Sigmoid colon (tissue), 7 donors: Measurements from ENCODE around the gene FNDC1. TPM values are rescaled to one million over a fixed set of nuclear protein-coding genes. Genes with fewer than 3 reads are reported as not detected.
"Not testable (repeated sequence)": the region's sequence is repeated elsewhere in the genome, so short reads cannot be mapped to it uniquely, and the experiment has no call there.

Experiments used
- DNase-seq: peaks from one replicate; pipeline ENCODE4 v3.0.0-alpha.2; 2019
- H3K27ac ChIP-seq, 4 donors: fragments of 200-600 bp; sonication (generic); one replicate each; pipeline ENCODE4 v1.5.1; 2016 to 2019; ENCODE audit warnings: mild to moderate bottlenecking in 1 of 4
- H3K27me3 ChIP-seq, 3 donors: fragments of 200-600 bp; sonication (generic); one replicate each; pipeline ENCODE4 v1.5.1; 2019; ENCODE audit warnings: mild to moderate bottlenecking in 1 of 3
- H3K36me3 ChIP-seq, 4 donors: fragments of 200-600 bp; sonication (generic); one replicate each; pipeline ENCODE4 v1.5.1; 2016 to 2019
- H3K4me1 ChIP-seq, 4 donors: fragments of 200-600 bp; sonication (generic); one replicate each; pipeline ENCODE4 v1.5.1; 2017 to 2019
- H3K4me3 ChIP-seq, 4 donors: fragments of 200-600 bp; sonication (generic); one replicate each; pipeline ENCODE4 v1.5.1; 2017 to 2019; ENCODE audit warnings: mild to moderate bottlenecking in 2 of 4, moderate library complexity in 1 of 4
- H3K9me3 ChIP-seq, 4 donors: fragments of 200-600 bp in 3 of 4; sonication (generic) in 3 of 4; one replicate each; pipeline versions ENCODE4 v1.5.1 to v1.6.1; 2013 to 2019
- CTCF ChIP-seq, 4 experiments: fragments of 450-650 bp in 3 of 4; fragments of 200-600 bp in 1 of 4; IDR thresholded peaks; one replicate each; pipeline ENCODE4 v1.5.1; 2016 to 2019; ENCODE audit warnings: antibody characterized with exemption in 4 of 4, mild to moderate bottlenecking in 3 of 4, moderate library complexity in 2 of 4
- EP300 ChIP-seq, 4 donors: sonication (generic); formaldehyde crosslinking; IDR thresholded peaks; one replicate each; pipeline ENCODE4 v1.6.1; 2017; ENCODE audit warnings: antibody characterized with exemption in 4 of 4
- POLR2A ChIP-seq, 2 donors: fragments of 450-650 bp; IDR thresholded peaks; one replicate each; pipeline ENCODE4 v1.6.1; 2016; ENCODE audit warnings: antibody characterized with exemption in 2 of 2, mild to moderate bottlenecking in 2 of 2, moderate library complexity in 2 of 2
- POLR2AphosphoS5 ChIP-seq, 4 donors: sonication (generic); formaldehyde crosslinking; IDR thresholded peaks; one replicate each; pipeline ENCODE4 v1.6.1; 2017; ENCODE audit warnings: antibody characterized with exemption in 4 of 4
- WGBS, 2 donors: extraction: QIAGEN DNeasy Blood & Tissue Kit; methylation state at CpG; one replicate each; pipeline ENCODE4 v1.1.7; 2013; 5-methylcytosine and 5-hydroxymethylcytosine counted together
- intact Hi-C: fragments of 100-400 bp; cut with DNase I; formaldehyde crosslinking; loops from one replicate; pipeline ENCODE4 v1.15.1; 2023
- polyA plus RNA-seq, 3 donors: library from polyadenylated mRNA; stranded (reverse); fragments of 200-250 nt; gene quantifications; one replicate each; pipeline ENCODE4 v1.2.3, GENCODE V29; 2013
- total RNA-seq, 4 donors: library from RNA; depleted of rRNA; stranded (reverse); fragments of >200 nt; gene quantifications; one replicate each; pipeline ENCODE4 v1.1.0, GENCODE V29; 2016
- donor health status: healthy with polysubstance abuse.
- donor health status: Bipolar disorder and iron deficiency.
- donor health status: healthy.

Gene FNDC1
- total and polyA plus RNA-seq, 7 donors = 0.89 to 19.8 (median 16.8) TPM; not detected in 2

- Histone ChIP-seq H3K27me3 (no peaks in the 10 kb centered on the region), H3K27ac (no peak overlapping the region), H3K36me3 (no peaks in the 10 kb centered on the region), H3K4me1 (no peaks in the 10 kb centered on the region), H3K4me3 (no peak overlapping the region), H3K9me3 (no peaks in the 10 kb centered on the region)
- intact Hi-C loops = no loop called here
- DNase-seq = no peak
- TF ChIP-seq POLR2AphosphoS5 (IDR thresholded peaks at IDR 0.05) (no peak), POLR2A (IDR thresholded peaks at IDR 0.05) (no peak), CTCF (IDR thresholded peaks at IDR 0.05) (no peak), EP300 (IDR thresholded peaks at IDR 0.05) (no peak)
These were observed 109.4 kb downstream of the FNDC1 start for GRCh38 chr6:159278626-159279025.

DNA sequence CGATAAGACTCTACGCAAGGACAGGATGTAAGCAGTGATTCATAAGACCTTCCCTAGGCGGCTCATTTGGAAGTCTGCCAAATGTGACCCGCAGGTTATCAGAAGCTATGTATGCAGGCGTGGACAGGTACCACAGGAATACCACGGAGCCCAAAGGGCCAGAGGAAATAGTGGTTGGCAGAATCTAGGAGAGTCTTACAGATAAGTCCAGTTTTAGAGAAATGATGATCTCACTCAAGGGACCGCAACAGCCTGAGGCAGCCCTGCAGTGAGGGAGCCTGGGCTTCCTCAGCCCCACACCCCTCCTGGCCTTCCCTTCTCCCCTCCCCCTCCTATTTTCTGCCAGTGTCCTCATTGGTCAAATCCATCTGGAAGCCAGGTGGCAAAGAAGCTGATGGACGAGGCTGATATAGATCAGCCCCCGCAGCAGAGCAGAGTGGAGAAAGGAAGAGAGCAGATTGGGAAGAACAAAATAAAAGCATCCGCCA lies 110.6 kb downstream of the FNDC1 start:
- no peak for TF ChIP-seq POLR2AphosphoS5 (IDR thresholded peaks at IDR 0.05)
- TF ChIP-seq POLR2A (IDR thresholded peaks at IDR 0.05) = no peak
- no peak for TF ChIP-seq CTCF (IDR thresholded peaks at IDR 0.05)
- no peak for TF ChIP-seq EP300 (IDR thresholded peaks at IDR 0.05)
- DNase-seq = no peak
- H3K27me3 ChIP-seq = no peaks in the 10 kb centered on the region
- H3K9me3 ChIP-seq = no peaks in the 10 kb centered on the region
- 58 to 68% methylated on average over 10 of the region's 10 CpGs for WGBS, 2 donors
- no peak overlapping the region for H3K27ac ChIP-seq
- no peaks in the 10 kb centered on the region for H3K4me1 ChIP-seq
- no peaks in the 10 kb centered on the region for H3K36me3 ChIP-seq
- no peak overlapping the region for H3K4me3 ChIP-seq
- intact Hi-C loops = no loop called here

DNA sequence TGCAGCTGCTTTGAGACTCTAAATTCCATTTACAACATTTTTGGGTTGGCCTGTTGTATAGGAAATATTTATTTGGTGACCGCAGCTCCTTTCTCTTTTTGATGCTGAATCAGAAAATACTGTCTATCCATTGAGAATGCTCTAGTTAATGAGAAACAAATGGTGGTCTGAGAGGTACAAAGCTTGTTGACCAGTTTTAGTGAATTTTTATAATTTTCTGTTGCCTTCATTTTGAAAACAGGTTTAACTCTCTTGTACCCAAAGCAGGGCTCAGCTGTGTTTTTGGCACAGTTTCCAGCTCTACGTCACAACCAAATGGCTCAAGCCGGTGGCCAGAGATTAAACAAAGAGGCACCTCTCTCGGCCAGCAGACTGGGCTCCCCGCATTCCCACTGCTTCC lies 113.2 kb downstream of the FNDC1 start:
- intact Hi-C loops = no loop called here
- DNase-seq = no peak
- WGBS, 2 donors = 29 to 44% methylated on average over 5 of the region's 5 CpGs
- no peaks in the 10 kb centered on the region for H3K4me1 ChIP-seq
- no peaks in the 10 kb centered on the region for H3K36me3 ChIP-seq
- no peaks in the 10 kb centered on the region for H3K27me3 ChIP-seq
- no peak overlapping the region for H3K4me3 ChIP-seq
- H3K9me3 ChIP-seq = no peaks in the 10 kb centered on the region
- no peak for TF ChIP-seq POLR2AphosphoS5 (IDR thresholded peaks at IDR 0.05)
- no peak for TF ChIP-seq CTCF (IDR thresholded peaks at IDR 0.05)
- no peak for TF ChIP-seq EP300 (IDR thresholded peaks at IDR 0.05)
- TF ChIP-seq POLR2A (IDR thresholded peaks at IDR 0.05) = no peak
- H3K27ac ChIP-seq = no peak overlapping the region

GRCh38 chr6:159284661-159285060 lies 115.5 kb downstream of the FNDC1 start:
- H3K27ac ChIP-seq, H3K4me1 ChIP-seq, H3K4me3 ChIP-seq, H3K27me3 ChIP-seq, H3K9me3 ChIP-seq, H3K36me3 ChIP-seq, DNase-seq, intact Hi-C loops: not testable (repeated sequence)

DNA sequence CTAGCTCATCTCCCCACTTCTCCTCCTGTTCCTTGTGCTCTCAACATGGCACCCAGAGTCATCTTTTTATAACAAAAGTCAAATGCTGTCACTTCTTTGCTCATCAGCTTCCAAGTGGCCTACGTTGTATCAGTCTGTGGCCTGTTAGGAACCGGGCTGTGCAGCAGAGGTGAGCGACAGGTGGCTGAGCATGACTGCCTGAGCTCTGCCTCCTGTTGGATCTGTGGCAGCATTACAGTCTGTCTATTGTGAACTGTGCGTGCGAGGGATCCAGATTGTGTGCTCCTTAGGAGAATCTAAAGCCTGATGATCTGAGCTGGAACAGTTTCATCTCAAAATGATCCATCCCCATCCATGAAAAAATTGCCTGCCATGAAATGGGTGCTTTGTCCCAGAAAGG lies 129.6 kb downstream of the FNDC1 start:
- H3K36me3 ChIP-seq = no peaks in the 10 kb centered on the region
- WGBS, 2 donors = 87 to 95% methylated on average over 5 of the region's 5 CpGs
- intact Hi-C loops = no loop called here
- no peak overlapping the region for H3K27ac ChIP-seq
- no peak for DNase-seq
- peaks cover 0 to 6% (median 0%) of the 10 kb centered on the region in 4 donors for H3K9me3 ChIP-seq
- no peaks in the 10 kb centered on the region for H3K4me1 ChIP-seq
- H3K27me3 ChIP-seq = no peaks in the 10 kb centered on the region
- TF ChIP-seq POLR2A (IDR thresholded peaks at IDR 0.05) (no peak), EP300 (IDR thresholded peaks at IDR 0.05) (no peak), POLR2AphosphoS5 (IDR thresholded peaks at IDR 0.05) (no peak), CTCF (IDR thresholded peaks at IDR 0.05) (no peak)
- no peak overlapping the region for H3K4me3 ChIP-seq
